VCaP (cell line): ENCODE data around the gene MSL3B.

ENCODE experiments used
- H3K27ac ChIP-seq: fragments of 450-650 bp; 2 replicates; pipeline ENCODE4 v1.5.1; 2017
- CTCF ChIP-seq: fragments of 450-650 bp; conservative IDR thresholded peaks from 2 replicates; pipeline ENCODE4 v1.5.1; 2017; ENCODE audit warnings: mild to moderate bottlenecking, moderate library complexity

The MSL3B gene

GRCh38 chr2:233823731-233824121, 44.5 kb downstream of the MSL3B start:
- TF ChIP-seq CTCF, result no peak
- no peak overlapping the region for H3K27ac ChIP-seq

GRCh38 chr2:233822781-233823730, 45.1 kb downstream of the MSL3B start:
- no peak for TF ChIP-seq CTCF
- no peak overlapping the region for H3K27ac ChIP-seq

- H3K27ac ChIP-seq, result no peak overlapping the region
- TF ChIP-seq CTCF, result no peak
These were observed 46.0 kb downstream of the MSL3B start for GRCh38 chr2:233822101-233822771.

- no peak for TF ChIP-seq CTCF
- H3K27ac ChIP-seq, result no peak overlapping the region
These were observed 46.5 kb downstream of the MSL3B start for GRCh38 chr2:233821709-233822100.

GRCh38 chr2:233821196-233821595, 47.0 kb downstream of the MSL3B start:
- no peak overlapping the region for H3K27ac ChIP-seq
- no peak for TF ChIP-seq CTCF

GRCh38 chr2:233820774-233821105, 47.4 kb downstream of the MSL3B start:
- no peak for TF ChIP-seq CTCF
- H3K27ac ChIP-seq, result no peak overlapping the region

- H3K27ac ChIP-seq, result no peak overlapping the region
- TF ChIP-seq CTCF, result no peak
These were observed 48.1 kb downstream of the MSL3B start for GRCh38 chr2:233819884-233820773.
